MM.1S (cell line): ENCODE data around the gene BRPF3.

Experiments used
- EZH2phosphoT487 ChIP-seq: fragments of 300-600 bp; sonication (generic); IDR thresholded peaks from 2 replicates; pipeline ENCODE4 v1.6.1; 2018; ENCODE audit warnings: antibody characterized with exemption, low read length
- TF ChIP-seq, protein P1 (sequence below): fragments of 300-600 bp; sonication (generic); IDR thresholded peaks from 2 replicates; pipeline ENCODE4 v1.5.1; 2016; ENCODE audit warnings: antibody characterized with exemption, low read length, mixed read lengths

DNA sequence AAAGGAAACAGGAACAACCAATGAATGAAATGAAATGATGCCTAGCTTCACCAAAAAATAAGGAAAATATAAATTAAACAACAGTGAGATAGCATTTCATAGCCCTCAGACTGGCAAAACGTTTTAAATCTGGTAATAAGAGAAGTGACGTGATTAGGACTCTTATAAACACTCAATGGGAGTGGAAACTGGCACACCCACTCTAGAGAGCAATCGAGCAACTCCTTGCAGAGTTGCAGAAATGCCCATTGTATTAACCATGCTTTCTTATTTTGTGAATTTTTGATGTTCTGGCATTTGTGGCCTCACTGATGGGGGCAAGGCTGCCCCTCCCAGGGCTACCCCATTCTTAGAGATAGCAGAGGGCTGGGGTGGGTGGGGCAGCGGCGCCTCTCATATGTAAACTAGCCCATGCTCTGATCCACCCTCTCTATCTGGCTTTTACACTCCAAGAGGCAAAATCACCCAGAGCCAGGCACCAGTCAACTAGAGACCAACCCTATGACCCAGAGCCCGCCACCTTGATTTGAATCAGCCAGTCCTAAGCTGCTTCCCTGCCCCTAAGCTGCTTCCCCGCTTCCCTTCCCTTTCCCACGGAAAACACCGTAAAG is 67.0 kb downstream of the BRPF3 start:
- no peak for TF ChIP-seq EZH2phosphoT487
- TF ChIP-seq, protein P1, sequence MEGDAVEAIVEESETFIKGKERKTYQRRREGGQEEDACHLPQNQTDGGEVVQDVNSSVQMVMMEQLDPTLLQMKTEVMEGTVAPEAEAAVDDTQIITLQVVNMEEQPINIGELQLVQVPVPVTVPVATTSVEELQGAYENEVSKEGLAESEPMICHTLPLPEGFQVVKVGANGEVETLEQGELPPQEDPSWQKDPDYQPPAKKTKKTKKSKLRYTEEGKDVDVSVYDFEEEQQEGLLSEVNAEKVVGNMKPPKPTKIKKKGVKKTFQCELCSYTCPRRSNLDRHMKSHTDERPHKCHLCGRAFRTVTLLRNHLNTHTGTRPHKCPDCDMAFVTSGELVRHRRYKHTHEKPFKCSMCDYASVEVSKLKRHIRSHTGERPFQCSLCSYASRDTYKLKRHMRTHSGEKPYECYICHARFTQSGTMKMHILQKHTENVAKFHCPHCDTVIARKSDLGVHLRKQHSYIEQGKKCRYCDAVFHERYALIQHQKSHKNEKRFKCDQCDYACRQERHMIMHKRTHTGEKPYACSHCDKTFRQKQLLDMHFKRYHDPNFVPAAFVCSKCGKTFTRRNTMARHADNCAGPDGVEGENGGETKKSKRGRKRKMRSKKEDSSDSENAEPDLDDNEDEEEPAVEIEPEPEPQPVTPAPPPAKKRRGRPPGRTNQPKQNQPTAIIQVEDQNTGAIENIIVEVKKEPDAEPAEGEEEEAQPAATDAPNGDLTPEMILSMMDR = no peak
